GM18508 (cell line): Measurements from ENCODE around the gene PCP4.

Experiments
- ATAC-seq: cut with Tn5 transposase; IDR thresholded peaks from one replicate; pipeline ENCODE4 v1.9.1; 2021; ENCODE audit warnings: moderate number of reproducible peaks; ENCODE audit not compliant: insufficient read depth, unreplicated experiment

The PCP4 gene

DNA sequence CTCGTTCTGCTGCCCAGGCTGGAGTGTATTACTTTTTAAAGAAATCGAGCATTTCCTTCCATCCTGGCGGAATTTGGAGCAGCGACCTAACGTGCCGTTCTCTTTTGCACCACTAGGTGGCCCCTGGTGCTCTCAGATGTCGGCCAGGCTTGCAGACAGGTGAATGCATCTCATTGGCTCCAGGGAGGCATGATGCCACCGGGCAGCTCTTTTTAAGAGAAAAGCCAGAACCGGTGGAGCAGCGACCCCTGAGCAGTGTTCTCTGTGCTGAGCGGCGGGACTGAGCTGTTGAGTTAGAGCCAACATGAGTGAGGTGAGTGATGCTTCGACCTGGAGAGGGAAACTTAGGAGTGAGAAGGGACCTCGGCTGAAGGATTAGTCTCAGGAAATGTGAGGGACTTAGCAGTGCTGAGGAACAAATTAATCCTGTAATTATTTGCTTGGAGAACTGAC is at the start of gene PCP4:
TSS of gene PCP4 (plus strand) at position 241 of the 453 bp plus-strand sequence. CDS start at position 305, 64 bp downstream.
- no peak for ATAC-seq

DNA sequence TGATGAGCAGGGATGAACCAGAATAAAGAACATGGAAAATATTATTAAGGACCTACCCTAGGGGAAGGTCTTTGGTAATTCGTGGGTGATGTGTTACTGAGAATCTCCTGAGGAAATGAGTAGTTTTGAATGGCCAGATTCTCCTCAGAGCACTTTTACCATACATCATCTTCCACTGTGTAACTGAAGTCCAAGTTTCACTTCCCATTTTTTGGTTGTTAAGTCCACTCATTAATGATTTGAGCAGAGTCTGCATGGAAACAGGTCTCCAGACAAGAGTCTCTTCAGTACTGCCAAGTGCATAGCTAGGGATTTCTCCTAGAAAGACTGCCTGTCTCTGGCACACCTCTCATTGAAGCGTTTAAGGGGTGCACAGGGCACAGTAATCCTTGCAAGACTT is 48.7 kb upstream of the PCP4 start:
- ATAC-seq = no peak

DNA sequence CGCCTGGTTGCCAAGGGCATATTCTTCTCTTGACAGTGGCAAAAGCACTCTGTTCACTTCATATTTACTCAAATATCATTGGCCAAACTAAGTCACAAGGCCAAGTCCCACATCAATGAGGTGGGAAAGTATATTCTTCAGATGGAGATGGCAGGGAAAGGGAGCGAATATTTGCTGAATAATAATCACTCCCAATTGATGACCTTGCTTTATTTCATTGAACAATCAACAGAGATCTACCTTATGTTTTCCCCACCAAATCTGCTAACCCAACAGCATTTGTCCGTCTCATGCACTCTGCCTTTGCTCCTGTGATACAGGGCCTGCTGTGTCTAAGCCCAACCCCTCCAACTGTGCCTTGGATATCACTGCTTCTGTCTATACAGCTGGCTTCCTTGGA is 45.2 kb upstream of the PCP4 start:
- no peak for ATAC-seq

DNA sequence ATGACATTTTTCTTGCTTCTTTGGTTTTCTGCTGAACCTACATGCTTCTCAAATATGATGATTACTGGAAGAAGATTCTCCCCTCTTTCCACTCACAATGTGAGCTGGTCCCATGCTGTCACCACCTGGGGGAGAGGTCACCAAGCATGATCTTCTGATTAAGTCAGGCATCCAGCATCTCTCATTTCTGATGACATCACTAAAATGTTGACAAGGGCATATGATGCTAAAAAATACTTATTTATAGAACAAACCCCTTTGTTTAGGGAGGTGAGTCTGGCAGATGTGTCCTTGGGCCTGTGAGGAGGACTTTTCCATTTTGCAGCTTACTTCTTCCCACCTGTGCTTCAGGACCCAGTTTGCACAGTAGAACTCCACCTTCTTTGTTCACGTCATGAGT is 42.0 kb upstream of the PCP4 start:
- ATAC-seq = no peak

DNA sequence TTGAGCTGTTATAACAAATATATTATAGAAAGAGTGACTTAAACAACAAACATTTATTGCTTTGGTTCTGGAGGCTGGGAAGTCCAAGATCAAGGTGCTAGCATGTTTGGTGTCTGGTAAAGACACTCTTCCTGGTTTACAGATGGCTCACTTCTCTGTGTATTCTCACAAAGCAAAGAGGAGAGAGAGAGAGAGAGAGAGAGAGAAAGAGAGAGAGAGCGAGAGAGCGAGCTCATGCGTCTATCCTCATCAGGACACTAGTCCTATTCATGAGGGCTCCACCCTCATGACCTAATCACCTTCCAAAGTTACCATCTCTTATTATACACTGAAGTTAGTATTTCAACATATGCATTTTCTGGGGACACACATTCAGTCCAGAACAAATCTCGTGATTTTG is 32.7 kb upstream of the PCP4 start:
- ATAC-seq = no peak

DNA sequence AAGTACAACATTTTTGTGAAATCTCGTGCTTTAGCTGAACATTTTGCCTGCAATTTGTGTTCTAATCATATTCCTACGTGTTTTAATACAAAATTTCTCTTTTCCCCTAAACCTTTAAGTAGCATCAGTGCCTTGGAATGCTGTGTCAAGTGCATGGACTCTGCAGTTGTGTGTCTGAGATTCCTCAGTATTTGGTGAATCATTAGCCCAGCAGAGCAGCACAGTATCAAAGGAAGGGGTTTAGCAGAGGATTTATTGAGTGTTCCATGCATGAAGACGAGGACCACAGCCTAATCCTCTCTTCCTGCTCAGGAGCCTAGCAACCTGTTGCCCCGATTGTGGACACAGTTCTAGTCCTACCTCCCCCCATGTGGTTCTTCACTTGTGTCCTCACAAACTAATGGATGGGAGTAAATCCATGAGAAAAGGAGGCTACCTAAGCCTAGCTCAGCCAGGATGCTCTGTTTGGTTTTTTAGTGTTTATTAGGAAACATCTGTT is 29.3 kb upstream of the PCP4 start:
- no peak for ATAC-seq

DNA sequence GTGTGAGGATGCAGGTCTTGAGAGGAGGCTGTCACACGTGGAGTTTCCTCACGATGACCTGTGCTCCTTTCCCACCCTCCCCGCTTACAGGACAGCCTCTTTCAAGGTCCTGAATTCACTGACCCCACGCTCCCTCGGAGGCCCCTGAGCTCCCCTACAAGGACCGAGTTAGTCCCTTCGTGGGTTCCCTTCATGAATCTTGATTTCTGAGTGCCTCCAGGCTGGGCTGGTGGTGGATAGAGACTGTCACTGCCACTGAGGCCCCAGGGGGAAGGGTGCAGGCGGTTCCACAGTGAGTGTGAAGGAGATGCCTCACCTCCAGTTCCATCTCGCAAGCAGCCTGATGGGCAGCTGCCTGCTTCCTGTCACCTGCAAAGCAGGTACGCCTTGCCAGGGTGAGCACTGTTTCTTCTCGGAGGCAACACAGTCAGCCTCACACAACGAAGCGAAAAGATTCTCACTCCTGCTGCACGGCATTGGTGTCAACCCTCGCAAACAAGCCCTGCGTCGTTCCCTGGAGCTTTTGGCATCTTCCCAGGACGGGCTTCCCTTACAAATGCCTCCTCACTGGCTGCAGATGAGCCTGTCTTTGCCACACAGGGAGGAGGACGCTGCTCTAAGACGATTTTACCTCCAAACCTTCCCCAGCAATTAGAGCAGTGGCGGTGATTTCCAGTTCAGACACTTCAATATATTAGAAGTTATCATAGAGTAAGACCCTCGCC is 26.7 kb upstream of the PCP4 start:
- ATAC-seq = no peak

DNA sequence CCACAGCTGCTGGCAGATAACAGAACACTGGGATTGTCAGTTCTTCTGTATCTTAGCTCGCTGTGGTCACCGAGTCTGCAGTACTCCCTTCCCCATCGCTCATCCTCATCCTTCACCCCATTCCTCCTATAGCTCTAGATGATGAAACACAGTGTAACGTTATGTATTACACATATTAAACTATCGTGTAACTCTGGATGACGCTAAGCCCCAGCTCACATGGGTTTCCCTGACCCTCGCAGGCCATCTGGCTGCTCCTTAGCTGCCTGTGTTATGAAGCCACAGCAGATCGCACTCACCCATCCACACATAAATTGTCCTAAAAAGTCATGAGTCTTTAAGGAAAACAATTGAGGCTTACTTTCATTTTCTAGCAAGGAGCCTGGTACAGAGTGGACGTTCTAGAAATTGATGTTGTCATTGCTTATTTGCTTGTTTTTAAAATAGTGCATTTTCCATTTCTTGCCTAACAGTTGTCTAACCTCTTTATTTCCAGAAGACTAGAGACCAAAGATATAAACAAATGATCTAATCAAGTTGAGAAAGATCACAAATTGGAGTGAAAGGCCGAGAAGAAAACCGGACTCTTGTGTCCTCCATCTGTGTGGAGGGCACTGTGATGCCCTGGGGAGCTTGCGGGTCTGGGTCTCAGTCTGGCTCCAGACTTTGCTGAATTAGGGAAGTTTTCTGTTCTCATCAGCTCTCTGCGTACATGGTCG is 24.3 kb upstream of the PCP4 start:
- no peak for ATAC-seq

DNA sequence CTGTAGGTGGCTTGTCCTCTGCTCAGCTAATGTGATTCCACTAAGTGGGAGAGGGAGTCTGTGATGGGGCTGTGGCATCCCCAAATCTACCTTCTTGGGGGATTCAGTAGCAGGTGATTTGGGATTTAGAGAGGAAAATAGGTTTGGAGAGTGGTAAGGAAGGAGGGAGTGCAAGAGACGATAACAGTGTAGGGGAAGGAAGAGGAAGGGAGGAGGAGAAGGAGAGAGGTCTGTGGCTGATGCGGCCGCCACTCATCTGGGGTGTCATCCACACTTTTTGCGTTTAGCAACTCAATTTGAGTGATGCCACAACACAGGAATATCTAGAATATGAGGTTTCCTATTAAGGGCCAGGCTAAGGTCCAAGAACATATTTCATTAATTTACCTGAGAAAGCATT is 23.8 kb upstream of the PCP4 start:
- ATAC-seq = no peak

DNA sequence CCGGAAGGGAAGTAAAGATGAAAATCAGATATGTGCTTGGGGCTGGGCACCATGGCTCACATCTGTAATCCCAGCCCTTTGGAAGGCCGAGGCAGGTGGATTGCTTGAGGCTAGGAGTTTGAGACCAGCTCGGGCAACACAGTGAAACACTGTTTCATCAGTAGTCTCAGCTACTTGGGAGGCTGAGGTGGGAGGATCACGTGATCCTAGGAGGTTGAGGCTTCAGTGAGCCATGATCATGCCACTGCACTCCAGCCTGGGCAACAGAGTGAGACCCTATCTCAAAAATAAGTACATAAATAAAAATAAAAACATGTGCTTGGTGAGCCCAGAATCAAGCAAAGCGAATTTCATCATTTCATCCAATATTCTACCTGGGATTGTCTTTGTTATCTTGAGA is 23.3 kb upstream of the PCP4 start:
- ATAC-seq = no peak

DNA sequence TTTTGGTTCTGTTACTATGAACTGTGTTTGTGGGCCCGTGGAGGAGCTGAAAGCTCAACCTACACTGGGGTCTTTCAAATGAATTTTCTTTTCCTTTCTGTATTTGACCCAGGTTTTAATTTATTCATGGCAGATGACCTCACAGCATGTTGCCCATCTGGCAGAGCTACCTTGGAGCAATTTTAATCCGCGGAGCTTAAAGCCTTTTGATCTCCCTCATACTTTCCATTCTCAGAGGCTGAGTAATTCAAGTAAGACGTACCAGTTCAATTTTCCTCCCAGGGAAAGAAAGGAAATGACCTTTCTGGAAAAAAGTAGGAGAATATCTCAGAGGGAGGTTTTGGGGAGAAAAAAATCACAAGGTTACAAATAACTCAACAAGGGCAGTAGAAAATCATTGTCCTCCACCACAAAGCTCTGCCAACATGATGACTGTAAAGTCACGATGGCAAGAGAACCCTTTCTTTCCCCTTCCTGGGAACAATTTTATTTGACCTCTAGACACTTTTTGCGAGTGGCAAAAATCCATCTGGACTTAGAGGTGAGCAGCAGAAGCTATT is 21.6 kb upstream of the PCP4 start:
- ATAC-seq = no peak

DNA sequence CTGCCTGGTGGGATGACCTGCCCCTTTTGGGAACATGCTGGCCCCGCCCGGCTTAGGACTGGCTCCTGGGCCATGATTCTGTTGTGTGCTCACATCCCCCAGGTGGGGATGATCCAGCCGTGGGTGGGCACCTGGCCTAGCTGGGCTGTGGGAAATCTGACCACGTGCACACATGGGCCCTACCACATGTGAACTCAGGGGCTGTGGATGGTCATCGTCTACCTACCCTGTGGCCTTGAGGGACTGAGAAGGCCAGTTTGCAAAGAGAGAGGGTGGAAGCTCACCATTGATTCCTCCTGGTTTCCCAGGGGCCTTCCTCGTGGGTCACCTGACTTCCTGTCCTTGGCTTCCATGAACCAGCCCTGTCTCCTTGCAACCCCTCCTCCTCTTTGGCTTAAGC is 19.4 kb upstream of the PCP4 start:
- ATAC-seq = no peak

DNA sequence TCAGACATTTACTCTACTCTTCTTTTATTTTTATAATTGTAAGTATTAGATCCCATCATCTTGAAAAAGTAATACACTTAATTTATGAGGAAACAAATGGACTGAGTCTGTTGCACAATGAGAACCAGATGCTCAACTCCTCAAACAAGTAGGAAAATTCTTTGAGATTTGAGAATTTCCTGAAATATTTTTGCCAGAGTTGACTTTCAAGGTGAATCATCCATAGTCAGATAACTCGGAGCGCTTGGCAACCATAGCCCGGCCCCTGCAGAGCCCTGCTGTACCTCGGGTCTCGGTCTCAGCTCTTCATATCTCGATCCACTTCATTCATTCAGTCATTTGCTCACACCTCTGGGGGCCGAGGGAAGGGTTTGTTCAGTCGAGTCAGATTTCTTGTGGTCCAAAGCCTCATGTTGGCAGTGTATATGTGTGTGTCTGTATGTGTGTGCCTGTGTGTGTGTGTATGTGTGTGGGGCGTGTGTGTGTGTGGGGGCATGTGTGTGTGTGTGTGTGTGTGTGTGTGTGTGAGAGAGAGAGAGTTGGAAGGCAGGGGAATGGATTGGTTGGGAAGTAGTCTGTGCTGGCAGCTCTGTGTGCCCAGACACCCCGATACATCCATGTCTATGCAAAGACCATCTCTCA is 18.1 kb upstream of the PCP4 start:
- no peak for ATAC-seq

DNA sequence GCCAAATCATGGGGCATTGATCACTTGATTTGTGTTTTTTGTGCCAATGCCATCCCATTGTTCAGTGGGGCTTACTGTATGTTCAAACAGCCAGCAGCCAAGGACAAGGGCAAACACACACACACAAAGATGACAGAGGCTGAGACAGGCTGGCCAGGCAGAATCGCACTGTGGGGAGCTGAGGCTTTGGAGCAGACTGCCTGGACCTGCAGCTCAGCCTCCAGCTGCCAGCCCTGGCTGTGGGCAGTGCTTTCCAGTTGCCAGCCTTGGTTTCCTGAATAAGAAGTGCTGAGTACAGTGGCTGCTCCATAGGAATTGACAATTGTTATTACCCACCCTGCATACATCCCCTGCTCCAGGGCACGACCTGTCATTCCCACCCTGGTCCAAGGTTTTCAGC is 16.9 kb upstream of the PCP4 start:
- ATAC-seq = no peak

DNA sequence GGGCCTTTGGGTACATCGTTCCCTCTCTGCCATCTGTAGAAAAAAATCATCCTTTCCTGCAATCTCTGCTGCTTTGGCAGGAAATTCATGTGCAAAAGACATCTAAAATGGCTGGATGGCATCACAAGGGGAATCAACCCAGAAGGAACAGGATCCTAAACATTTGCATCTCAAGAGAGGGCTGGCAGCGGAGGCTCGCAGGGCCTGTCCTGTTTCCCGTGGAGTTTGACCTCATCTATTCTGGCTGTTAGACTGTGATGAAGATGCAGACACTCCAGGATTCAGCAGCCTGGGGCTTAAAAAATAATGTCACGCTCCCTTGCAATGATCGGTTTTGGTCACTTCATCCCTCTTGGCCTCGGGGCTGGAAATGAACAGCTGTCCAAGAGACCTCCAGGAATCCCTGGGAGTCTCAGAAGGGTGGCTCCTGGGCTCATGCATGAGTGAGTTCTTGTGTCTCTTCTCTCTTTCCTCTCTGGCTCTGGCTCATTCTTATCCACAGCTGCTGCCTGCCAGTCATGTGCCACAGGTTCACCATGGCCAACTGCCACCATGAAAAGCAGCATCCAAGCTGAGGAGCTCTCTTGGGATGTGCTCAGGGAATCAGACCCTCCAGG is 16.1 kb upstream of the PCP4 start:
- no peak for ATAC-seq

DNA sequence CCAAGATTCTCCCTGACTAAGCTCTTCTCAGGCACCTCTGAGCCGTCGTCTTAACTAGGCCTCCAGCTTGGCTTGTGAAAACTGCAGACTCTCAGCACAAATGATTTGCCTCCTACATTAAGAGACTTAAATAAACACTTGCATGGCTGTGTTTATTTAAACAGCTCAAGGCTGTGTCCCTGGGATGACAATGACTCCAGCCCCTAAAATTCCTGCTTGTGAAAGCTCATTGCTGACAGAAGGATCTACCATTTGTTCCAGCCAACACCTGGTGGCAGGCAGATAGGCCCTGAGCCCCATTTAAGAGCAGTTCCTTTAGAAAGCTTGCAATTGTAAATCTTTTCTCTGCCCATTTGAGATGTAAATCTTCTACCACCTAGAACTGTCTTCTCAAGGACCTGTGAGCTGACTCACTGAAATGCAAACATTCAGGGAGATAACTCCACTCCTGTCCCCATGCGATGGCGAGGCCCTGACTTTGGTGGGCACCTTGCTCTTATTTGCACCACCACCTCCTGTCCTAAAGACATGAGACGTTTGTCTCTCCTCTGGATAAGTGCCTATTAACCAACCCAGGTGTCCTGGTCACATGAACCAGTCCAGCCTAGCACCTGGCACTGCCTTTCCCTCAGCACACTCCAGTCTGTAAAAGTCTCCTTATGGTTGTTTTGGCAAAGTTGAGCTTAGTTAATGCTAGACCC is 15.1 kb upstream of the PCP4 start:
- no peak for ATAC-seq

DNA sequence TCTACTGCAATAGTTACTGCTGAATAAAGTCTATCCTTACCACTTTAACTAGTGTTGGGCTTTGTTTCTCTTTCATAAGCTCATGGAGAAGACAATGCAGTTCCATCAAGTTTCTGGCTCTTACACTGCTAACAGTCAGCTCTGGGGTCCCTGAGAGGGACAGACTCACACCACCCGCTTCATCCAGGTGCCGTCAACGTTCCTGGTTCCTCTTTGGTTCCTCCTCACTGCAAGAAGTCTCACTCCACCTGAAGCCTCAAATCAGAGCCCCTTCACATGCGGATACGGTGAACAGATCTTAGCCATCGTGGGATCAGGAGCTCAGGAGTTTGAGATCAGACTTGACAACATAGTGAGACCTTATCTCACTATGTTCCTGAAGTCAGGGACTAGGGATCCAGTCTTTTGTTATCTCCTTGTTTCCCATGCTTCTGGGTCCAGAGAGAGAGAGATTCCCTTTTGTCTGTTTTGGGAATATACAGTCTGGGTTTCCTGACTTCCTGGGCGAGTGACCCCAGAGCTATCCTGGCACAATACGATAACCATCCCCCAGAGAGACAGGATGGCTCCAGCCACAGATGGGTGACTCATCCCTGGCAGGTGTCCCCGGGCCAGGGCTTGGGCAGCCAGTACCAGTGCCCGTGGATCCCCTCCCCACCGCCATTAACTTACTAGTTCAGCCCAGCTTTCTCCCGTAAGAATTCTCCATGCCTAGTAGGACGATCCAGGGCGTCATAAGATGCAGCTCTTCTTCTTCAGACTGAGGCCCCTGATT is 14.3 kb upstream of the PCP4 start:
- ATAC-seq = no peak

DNA sequence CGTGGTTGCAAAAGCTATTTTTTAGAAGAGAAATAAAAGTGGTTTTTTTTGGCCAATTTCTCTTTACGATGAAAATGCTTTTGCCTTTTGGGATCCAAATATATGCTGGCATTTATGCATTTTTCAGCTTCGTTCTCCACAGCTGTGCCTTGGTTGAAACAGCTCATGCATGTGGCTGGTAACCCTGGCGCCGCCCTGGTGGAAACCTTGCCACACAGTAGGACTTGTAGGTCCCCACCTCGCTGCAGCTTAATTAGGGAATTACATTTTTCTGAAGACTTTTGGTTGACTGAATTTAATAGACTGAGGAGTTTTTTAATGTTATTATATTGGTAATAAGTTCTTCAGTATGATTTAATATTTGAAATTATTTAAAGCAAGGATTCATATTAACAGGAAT is 12.7 kb upstream of the PCP4 start:
- ATAC-seq = no peak

DNA sequence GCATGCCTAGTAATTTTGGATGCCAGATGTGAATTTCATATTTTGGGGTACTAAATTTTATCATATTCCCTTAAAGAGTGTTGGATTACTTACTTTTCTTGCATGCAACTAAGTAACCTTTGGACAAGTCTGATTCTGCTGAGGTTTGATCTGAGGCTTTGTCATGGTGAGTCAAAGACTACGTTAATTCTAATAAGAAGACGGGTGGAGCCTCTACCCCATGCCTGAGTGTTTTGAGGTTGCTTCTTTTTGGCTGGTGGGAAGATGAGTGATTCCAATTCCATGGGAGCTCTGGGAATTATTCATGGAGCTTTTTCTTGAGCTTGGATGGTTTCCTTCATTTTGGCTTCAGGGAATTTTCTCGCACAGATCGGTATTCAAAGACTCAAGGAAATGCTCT is 11.6 kb upstream of the PCP4 start:
- no peak for ATAC-seq
